CD4-positive, alpha-beta T cell treated with Interleukin-6 for 4 hours (primary cell): ENCODE data around the gene DCAF7.

ENCODE experiments used
- DNase-seq: peaks from one replicate; pipeline ENCODE4 v3.0.0-alpha.2; 2020; ENCODE audit warnings: mixed read lengths

Gene DCAF7

GRCh38 chr17:63595132-63595531, 44.9 kb downstream of the DCAF7 start:
- no peak for DNase-seq

DNA sequence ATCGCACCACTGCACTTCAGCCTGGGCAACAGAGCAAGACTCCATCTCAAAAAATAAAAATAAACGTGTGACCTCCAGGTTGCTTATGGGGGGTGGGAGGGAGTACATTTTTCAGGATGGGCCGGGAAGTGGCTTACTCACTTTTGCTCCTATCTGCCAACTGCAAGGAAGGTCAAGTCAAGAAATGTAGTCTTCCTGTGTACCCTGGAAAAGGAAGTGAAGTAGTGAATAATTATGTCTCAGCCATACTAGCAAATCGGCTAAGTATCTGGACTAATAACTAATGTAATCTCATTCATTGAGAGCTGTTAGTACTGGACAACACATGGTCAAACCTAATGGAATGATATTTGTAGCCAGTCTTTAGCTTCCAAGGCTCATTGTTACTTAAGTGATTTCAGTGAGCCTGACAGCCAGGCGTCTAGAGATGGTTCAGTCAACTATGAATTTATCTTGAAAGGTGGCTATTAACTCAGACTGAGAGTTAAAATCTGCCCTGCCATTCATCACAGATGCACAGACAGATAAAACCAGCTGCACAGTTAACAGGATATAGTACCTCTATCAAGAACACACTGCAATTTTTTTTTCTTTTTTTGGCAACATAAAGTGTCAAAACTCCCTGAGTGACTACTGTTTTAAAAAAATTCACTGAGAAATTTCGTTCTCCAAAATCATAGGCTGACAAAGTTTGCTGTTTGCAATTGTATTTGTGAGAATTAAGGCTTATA, 46.7 kb downstream of the DCAF7 start:
- no peak for DNase-seq

DNA sequence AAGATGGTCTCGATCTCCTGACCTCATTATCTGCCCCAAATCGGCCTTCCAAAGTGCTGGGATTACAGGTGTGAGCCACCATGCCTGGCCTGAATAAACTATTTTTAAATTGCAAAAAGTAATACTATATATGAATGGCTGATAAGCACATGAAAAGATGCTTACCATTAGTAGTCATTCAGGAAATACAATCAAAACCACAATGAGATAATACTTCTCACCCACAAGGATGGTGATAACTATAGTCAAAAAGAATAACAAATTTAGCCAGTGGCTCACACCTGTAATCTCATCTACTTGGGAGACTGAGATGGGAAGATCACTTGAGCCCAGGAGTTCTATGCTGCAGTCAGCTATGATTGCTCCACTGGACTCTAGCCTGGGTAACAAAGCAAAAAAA, 48.0 kb downstream of the DCAF7 start:
- DNase-seq: no peak

- peak; percentile 79 for DNase-seq
These were observed 50.5 kb downstream of the DCAF7 start, which contains the start of gene TACO1 for GRCh38 chr17:63600569-63601438. Gene TACO1, plus strand, starts transcription at chr17:63600895. Its CDS starts 189 bp downstream, at chr17:63601084.

GRCh38 chr17:63601439-63602371, 51.4 kb downstream of the DCAF7 start:
- DNase-seq: no peak

DNA sequence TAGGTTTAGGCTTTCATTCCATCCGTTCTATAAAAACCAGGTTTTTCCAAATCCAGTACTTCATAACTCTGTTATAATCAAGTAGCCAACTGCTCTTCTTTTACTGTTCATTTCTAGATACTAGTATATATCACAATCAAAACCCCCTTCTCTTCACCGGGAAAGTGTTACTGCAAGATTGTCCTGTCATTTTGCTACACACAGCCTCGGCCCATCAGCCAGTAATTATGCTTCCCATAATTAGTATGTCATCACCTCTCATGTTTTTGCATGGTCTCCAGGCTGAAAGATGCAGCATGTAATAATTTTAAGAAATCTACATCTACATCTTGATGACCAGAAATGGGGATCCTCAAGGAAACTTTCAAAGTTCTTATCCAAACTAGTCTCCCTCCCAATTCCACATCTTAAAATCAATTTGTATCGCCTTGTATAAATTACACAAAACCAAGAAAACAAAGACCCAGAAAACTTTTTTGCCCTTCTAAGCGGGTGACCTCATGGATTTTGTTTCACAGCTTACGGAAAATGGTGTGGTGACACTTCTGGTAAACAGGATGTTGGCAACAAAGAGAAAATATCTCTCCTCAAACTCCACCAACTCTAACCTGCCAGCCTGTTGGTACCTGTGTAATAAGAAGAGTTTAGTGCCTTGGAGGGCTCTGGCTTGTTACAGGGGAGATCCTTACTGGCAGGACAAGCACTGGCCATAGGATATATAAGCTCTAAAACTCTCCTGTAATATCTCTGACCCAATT, 59.7 kb downstream of the DCAF7 start:
- DNase-seq: peak; percentile 33

GRCh38 chr17:63610854-63611253, 60.6 kb downstream of the DCAF7 start:
- no peak for DNase-seq

DNA sequence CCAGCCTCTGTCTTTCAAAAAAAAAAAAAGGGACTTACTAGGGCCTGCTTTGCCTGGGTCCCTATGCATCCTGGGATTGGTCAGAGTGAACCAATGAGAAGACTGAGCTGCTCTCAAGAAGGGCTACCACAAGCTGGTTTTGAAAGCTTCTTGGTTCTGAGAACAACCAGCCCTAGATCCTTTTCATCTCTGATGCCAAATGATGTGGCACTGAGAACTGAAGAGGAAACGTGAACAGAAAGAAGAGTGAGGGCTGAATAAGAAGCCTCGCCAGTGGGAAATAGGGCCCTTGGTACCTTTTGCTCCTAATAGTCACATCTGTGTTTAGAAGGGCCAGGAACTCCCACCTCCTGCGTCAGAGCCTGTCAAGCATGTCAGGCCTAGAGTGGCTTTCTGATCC, 61.1 kb downstream of the DCAF7 start:
- peak; percentile 20 for DNase-seq

GRCh38 chr17:63613663-63614062, 63.4 kb downstream of the DCAF7 start:
- no peak for DNase-seq

DNA sequence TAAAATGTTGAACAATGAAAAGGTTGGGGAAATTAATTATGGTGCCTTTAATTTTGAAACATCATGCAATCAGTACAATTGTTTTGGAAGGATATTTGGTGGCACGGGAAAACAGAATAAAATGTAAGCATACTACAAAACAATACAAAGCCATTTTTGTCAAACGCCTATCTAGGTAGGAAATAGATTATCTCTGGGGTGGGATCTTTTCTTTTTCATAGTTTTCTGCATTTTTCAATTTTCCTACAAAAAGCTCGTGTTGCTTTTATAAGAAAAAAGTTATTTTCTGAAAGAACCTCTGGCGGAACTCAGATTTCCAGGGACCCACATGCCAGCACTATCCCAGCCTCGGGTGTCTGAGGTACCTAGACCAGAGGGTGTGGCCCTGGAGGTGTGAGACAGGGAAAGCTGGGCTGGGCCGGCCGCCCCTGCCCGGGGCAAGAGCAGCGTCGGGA, 71.0 kb downstream of the DCAF7 start:
- no peak for DNase-seq

DNA sequence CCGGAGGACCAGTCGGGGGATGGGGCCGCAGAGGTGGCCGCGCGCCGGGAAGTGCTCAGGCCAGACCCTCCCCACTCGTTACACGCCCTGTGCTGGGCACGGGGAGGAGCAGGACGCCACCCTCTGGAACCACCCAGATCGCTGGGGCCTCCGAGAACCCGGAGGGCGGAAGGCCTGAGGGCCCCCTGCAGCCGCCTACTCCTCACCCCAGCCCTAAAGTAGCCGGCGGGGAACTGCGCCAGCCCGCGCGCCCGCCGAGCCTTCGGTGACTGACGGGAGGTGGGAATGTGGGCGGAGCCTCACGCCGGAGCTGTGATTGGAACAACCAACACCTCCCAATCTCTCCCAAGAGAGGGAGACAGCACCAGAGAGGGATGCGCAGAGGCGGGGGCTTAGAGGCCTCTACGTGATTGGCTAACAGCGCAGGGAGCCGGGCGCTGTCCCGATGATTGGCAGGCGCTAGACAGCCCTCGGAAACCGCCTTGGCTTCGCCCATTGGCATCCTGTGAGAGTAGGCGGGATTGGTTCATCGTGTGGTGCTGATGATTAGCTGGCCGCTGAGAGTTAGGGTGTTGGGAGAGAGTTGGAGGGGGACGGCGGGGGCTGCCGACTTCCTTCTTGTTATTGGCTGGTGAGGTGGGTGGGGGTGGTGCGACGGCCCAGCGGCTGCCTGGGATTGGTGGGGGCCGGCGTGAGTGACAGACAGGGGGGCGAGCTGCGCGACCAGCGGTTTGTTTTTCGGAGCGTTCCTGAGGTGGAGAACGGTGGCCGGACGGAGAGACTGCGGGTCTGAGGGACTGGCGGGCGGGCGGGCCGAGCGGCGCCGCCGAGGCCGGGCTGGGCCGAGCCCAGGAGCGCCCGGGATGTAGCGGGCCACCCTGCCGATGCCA, 71.7 kb downstream of the DCAF7 start, which contains the start of gene MAP3K3:
Gene MAP3K3, plus strand, starts transcription at position 734 of the 890 bp plus-strand sequence. CDS start 343 bp downstream, outside the sequence.
- DNase-seq: peak; percentile 97

DNA sequence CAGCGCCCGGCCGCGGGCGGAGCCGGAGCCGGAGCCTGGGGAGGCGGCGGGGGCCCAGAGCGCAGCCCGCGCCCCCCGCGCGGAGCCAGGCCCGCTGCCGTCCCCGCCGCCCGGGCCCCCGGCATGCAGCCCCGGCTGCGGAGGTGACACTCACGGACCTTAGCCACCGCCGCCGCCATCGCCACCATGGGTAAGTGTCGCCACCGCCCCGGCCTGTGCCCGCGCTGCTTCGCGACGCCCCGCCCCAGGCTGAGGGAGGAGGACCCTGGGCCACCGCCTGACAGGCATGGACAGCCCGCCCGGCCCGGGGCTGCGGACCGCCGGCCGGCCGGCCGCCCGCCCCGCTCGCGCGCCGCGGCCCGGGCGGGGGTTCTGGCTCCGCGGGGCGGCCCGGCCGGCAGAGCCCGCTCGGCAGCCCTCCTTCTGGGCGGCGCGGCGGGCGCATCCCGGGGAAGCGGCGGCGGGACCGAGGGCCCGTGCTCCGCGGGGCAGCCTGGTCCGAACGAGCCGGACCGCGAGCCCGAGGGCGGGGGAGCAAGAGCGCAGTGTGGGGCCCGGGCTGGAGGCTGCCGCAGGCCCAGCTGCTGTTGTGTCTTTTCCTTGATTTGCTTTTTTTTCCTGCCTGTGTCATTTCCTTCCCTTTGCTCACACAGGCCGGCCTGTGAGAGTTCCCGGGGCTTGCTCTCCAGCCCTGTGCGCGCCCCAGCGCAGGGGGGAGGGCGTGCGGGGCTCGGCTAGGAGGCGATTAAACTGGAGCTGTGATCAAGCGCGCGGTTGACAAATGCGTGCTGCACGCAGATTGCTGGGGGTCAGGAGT, 72.5 kb downstream of the DCAF7 start:
- peak; percentile 59 for DNase-seq

DNA sequence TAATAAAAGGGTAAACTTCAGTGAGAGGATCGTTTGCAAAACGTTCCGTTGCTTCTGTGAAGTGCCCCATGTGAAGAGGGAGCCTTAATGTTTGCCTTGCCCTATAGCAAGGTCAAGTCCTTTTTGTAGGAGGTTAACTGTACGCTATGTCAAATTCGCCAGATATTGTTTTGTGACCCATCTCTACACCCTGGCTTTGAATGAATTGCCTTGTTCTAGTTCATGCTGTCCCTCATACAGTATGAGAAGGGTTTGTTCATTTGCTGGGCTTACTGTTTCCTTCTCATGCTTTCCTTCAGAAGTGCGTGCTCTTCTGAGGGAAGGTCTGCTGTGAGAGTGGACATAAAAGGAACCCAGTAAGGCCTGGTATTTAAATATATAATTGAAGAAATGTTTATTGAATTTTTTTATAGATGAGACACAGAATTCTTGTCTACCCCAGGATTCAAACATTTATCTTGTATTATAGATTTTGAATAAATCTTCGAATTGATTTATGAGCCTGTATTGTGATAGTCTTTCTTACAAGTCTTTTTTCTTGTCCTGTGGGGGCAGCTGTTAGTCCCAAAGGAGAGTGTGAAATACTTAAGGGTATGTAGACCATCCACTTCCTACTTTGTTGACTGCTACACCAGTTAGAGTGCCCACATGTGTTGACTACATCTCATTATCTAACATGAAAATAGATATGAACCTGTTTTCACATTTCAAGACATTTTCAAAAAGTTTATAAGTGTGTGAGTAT, 73.7 kb downstream of the DCAF7 start:
- no peak for DNase-seq

- no peak for DNase-seq
These were observed 74.2 kb downstream of the DCAF7 start for GRCh38 chr17:63624531-63624880.

- DNase-seq: no peak
These were observed 76.4 kb downstream of the DCAF7 start for GRCh38 chr17:63626551-63627180.

DNA sequence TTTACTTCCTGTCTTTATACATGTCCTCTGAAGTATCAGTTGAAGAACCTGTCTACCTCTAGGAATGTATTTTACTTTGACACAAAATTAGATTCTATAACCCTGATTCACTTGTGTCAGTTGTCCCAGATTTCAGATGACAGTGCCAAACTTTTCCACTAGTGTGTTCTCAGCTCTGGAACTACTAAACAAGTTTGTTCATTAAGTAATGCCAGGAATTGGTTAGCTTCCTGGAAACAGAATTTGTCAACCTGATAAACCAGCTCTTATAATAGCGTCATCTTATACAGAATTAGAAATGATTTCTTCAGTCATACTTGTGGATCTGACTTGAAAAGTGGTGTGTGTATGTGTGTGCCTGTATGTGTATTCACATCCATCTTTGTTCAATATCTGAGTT, 79.3 kb downstream of the DCAF7 start:
- no peak for DNase-seq

- no peak for DNase-seq
These were observed 80.8 kb downstream of the DCAF7 start for GRCh38 chr17:63631062-63631461.

DNA sequence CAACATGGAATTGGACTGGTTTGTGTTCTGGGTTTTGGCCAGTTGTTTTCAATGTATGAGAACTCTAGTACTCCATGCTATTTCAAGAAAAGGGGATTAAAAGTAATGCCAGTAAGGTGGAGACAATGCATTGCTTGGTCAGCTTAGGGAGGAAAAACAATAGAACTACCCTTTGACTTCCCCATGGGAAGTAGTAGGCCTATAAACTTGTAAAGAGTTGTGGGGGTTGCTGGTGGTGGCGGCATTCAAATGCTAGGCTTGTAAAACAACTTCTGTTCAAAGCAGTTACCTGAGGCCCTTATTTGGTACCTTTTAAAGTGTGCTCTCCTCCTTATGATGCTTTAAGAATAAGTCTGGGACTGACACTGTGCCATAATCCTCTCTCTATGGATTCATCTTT, 81.3 kb downstream of the DCAF7 start:
- no peak for DNase-seq

- DNase-seq: no peak
These were observed 83.5 kb downstream of the DCAF7 start for GRCh38 chr17:63633742-63634141.
